Measurements from ENCODE around the gene ST3GAL4.
A peak's percentile ranks its signal among the peaks of the same experiment; 100 is the strongest.

GRCh38 chr11:126332221-126332711, 23.2 kb upstream of the ST3GAL4 start:
- TF ChIP-seq POLR2AphosphoS5 (IDR thresholded peaks at IDR 0.05; ENCODE audit: insufficient read depth in 1 of 2, low read depth in 1 of 2) (peak in 1 of 2 donors; percentile 19), POLR2A (IDR thresholded peaks at IDR 0.05) (no peak)
